ENCODE data around the gene USP17L12.
"Not testable (repeated sequence)": the region's sequence is repeated elsewhere in the genome, so short reads cannot be mapped to it uniquely, and the experiment has no call there.

The USP17L12 gene, protein sequence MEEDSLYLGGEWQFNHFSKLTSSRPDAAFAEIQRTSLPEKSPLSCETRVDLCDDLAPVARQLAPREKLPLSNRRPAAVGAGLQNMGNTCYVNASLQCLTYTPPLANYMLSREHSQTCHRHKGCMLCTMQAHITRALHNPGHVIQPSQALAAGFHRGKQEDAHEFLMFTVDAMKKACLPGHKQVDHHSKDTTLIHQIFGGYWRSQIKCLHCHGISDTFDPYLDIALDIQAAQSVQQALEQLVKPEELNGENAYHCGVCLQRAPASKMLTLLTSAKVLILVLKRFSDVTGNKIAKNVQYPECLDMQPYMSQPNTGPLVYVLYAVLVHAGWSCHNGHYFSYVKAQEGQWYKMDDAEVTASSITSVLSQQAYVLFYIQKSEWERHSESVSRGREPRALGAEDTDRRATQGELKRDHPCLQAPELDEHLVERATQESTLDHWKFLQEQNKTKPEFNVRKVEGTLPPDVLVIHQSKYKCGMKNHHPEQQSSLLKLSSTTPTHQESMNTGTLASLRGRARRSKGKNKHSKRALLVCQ

DNA sequence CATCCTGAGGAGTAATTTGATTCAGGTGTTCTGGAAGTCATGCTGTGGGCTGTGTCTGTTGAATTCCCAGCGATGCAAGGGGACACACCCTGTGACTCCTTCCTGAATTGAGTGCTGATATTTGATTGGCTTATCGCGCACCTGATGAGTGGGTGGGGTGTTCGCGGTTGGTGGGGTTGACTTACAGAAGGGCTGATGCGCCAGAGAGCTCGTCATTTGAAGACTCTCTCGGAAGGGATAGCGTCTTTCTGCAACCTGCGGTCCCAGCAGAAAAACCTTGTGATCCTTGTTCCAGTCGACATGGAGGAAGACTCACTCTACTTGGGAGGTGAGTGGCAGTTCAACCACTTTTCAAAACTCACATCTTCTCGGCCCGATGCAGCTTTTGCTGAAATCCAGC, at the start of gene USP17L12:
Gene USP17L12, plus strand, starts transcription at position 301 of the 400 bp plus-strand sequence. Its CDS starts 0 bp downstream, at position 301.
- not testable (repeated sequence) for DNase-seq (ENCODE audit: low spot score)

DNA sequence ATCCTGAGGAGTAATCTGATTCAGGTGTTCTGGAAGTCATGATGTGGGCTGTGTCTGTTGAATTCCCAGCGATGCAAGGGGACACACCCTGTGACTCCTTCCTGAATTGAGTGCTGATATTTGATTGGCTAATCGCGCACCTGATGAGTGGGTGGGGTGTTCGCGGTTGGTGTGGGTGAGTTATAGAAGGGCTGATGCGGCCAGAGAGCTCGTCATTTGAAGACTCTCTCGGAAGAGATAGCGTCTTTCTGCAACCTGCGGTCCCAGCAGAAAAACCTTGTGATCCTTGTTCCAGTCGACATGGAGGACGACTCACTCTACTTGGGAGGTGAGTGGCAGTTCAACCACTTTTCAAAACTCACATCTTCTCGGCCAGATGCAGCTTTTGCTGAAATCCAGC, 9.6 kb upstream of the USP17L12 start, which contains the start of gene USP17L10:
Gene USP17L10, plus strand, starts transcription at position 301 of the 400 bp plus-strand sequence. Its CDS starts 0 bp downstream, at position 301.
- DNase-seq (ENCODE audit: low spot score), result not testable (repeated sequence)

DNA sequence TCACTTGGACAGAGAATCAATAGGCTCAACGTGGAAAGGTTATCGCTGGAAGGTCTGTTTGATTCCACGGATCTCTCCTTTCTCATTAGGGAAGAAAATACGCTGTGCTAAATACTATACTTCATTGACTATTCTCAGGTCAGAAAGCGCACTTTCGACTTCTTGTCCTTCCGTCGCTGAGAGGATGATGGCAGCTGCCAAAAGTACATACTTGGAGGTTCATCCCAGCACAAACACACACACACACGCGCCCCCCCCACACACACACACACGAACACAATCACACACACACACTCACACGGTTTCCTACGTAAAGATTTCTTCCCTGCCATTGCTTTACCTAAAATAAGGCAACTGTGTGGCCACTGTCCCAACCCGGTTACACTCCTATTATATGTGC, 5.3 kb upstream of the USP17L12 start:
- DNase-seq (ENCODE audit: low spot score), result not testable (repeated sequence)

DNA sequence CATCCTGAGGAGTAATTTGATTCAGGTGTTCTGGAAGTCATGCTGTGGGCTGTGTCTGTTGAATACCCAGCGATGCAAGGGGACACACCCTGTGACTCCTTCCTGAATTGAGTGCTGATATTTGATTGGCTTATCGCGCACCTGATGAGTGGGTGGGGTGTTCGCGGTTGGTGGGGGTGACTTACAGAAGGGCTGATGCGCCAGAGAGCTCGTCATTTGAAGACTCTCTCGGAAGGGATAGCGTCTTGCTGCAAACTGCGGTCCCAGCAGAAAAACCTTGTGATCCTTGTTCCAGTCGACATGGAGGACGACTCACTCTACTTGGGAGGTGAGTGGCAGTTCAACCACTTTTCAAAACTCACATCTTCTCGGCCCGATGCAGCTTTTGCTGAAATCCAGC, 4.8 kb upstream of the USP17L12 start, which contains the start of gene USP17L11:
Gene USP17L11, plus strand, starts transcription at position 301 of the 400 bp plus-strand sequence. Its CDS starts 0 bp downstream, at position 301.
- not testable (repeated sequence) for DNase-seq (ENCODE audit: low spot score)

DNA sequence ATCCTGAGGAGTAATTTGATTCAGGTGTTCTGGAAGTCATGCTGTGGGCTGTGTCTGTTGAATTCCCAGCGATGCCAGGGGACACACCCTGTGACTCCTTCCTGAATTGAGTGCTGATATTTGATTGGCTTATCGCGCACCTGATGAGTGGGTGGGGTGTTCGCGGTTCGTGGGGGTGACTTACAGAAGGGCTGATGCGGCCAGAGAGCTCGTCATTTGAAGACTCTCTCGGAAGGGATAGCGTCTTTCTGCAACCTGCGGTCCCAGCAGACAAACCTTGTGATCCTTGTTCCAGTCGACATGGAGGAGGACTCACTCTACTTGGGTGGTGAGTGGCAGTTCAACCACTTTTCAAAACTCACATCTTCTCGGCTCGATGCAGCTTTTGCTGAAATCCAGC, 4.6 kb downstream of the USP17L12 start, which contains the start of gene USP17L13:
Gene USP17L13, plus strand, starts transcription at position 301 of the 400 bp plus-strand sequence. Its CDS starts 0 bp downstream, at position 301.
- not testable (repeated sequence) for DNase-seq (ENCODE audit: low spot score)

DNA sequence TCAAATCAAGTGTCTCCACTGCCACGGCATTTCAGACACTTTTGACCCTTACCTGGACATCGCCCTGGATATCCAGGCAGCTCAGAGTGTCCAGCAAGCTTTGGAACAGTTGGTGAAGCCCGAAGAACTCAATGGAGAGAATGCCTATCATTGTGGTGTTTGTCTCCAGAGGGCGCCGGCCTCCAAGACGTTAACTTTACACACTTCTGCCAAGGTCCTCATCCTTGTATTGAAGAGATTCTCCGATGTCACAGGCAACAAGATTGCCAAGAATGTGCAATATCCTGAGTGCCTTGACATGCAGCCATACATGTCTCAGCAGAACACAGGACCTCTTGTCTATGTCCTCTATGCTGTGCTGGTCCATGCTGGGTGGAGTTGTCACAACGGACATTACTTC, 10.3 kb downstream of the USP17L12 start:
- DNase-seq (ENCODE audit: low spot score), result not testable (repeated sequence)

DNA sequence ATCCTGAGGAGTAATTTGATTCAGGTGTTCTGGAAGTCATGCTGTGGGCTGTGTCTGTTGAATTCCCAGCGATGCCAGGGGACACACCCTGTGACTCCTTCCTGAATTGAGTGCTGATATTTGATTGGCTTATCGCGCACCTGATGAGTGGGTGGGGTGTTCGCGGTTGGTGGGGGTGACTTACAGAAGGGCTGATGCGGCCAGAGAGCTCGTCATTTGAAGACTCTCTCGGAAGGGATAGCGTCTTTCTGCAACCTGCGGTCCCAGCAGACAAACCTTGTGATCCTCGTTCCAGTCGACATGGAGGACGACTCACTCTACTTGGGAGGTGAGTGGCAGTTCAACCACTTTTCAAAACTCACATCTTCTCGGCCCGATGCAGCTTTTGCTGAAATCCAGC, 14.1 kb downstream of the USP17L12 start, which contains the start of gene USP17L15:
Gene USP17L15, plus strand, starts transcription at position 301 of the 400 bp plus-strand sequence. Its CDS starts 0 bp downstream, at position 301.
- DNase-seq (ENCODE audit: low spot score), result not testable (repeated sequence)

DNA sequence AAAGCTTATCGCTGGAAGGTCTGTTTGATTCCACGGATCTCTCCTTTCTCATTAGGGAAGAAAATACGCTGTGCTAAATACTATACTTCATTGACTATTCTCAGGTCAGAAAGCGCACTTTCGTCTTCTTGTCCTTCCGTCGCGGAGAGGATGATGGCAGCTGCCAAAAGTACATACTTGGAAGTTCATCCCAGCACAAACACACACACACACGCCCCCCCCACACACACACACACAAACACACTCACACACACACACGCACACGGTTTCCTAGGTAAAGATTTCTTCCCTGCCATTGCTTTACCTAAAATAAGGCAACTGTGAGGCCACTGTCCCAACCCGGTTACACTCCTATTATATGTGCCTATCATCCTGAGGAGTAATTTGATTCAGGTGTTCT, 18.5 kb downstream of the USP17L12 start:
- DNase-seq (ENCODE audit: low spot score), result not testable (repeated sequence)

DNA sequence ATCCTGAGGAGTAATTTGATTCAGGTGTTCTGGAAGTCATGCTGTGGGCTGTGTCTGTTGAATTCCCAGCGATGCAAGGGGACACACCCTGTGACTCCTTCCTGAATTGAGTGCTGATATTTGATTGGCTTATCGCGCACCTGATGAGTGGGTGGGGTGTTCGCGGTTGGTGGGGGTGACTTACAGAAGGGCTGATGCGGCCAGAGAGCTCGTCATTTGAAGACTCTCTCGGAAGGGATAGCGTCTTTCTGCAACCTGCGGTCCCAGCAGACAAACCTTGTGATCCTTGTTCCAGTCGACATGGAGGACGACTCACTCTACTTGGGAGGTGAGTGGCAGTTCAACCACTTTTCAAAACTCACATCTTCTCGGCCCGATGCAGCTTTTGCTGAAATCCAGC, 23.6 kb downstream of the USP17L12 start, which contains the start of gene USP17L17:
Gene USP17L17, plus strand, starts transcription at position 301 of the 400 bp plus-strand sequence. Its CDS starts 0 bp downstream, at position 301.
- DNase-seq (ENCODE audit: low spot score), result not testable (repeated sequence)

DNA sequence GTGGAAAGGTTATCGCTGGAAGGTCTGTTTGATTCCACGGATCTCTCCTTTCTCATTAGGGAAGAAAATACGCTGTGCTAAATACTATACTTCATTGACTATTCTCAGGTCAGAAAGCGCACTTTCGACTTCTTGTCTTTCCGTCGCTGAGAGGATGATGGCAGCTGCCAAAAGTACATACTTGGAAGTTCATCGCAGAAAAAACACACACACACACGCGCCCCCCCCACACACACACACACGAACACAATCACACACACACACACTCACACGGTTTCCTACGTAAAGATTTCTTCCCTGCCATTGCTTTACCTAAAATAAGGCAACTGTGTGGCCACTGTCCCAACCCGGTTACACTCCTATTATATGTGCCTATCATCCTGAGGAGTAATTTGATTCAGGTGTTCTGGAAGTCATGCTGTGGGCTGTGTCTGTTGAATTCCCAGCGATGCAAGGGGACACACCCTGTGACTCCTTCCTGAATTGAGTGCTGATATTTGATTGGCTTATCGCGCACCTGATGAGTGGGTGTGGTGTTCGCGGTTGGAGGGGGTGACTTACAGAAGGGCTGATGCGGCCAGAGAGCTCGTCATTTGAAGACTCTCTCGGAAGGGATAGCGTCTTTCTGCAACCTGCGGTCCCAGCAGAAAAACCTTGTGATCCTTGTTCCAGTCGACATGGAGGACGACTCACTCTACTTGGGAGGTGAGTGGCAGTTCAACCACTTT, 28.2 kb downstream of the USP17L12 start, which contains the start of gene USP17L18:
Gene USP17L18, plus strand, starts transcription at position 678 of the 728 bp plus-strand sequence. Its CDS starts 0 bp downstream, at position 678.
- DNase-seq (ENCODE audit: low spot score), result peak; percentile 0

DNA sequence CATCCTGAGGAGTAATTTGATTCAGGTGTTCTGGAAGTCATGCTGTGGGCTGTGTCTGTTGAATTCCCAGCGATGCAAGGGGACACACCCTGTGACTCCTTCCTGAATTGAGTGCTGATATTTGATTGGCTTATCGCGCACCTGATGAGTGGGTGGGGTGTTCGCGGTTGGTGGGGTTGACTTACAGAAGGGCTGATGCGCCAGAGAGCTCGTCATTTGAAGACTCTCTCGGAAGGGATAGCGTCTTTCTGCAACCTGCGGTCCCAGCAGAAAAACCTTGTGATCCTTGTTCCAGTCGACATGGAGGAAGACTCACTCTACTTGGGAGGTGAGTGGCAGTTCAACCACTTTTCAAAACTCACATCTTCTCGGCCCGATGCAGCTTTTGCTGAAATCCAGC, 33.1 kb downstream of the USP17L12 start, which contains the start of gene USP17L19:
Gene USP17L19, plus strand, starts transcription at position 301 of the 400 bp plus-strand sequence. Its CDS starts 0 bp downstream, at position 301.
- not testable (repeated sequence) for DNase-seq (ENCODE audit: low spot score)

DNA sequence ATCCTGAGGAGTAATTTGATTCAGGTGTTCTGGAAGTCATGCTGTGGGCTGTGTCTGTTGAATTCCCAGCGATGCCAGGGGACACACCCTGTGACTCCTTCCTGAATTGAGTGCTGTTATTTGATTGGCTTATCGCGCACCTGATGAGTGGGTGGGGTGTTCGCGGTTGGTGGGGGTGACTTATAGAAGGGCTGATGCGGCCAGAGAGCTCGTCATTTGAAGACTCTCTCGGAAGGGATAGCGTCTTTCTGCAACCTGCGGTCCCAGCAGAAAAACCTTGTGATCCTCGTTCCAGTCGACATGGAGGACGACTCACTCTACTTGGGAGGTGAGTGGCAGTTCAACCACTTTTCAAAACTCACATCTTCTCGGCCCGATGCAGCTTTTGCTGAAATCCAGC, 37.9 kb downstream of the USP17L12 start, which contains the start of gene USP17L20:
Gene USP17L20, plus strand, starts transcription at position 301 of the 400 bp plus-strand sequence. Its CDS starts 0 bp downstream, at position 301.
- not testable (repeated sequence) for DNase-seq (ENCODE audit: low spot score)

DNA sequence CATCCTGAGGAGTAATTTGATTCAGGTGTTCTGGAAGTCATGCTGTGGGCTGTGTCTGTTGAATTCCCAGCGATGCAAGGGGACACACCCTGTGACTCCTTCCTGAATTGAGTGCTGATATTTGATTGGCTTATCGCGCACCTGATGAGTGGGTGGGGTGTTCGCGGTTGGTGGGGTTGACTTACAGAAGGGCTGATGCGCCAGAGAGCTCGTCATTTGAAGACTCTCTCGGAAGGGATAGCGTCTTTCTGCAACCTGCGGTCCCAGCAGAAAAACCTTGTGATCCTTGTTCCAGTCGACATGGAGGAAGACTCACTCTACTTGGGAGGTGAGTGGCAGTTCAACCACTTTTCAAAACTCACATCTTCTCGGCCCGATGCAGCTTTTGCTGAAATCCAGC, 42.6 kb downstream of the USP17L12 start, which contains the start of gene USP17L21:
Gene USP17L21, plus strand, starts transcription at position 301 of the 400 bp plus-strand sequence. Its CDS starts 0 bp downstream, at position 301.
- not testable (repeated sequence) for DNase-seq (ENCODE audit: low spot score)

DNA sequence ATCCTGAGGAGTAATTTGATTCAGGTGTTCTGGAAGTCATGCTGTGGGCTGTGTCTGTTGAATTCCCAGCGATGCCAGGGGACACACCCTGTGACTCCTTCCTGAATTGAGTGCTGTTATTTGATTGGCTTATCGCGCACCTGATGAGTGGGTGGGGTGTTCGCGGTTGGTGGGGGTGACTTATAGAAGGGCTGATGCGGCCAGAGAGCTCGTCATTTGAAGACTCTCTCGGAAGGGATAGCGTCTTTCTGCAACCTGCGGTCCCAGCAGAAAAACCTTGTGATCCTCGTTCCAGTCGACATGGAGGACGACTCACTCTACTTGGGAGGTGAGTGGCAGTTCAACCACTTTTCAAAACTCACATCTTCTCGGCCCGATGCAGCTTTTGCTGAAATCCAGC, 47.4 kb downstream of the USP17L12 start, which contains the start of gene USP17L22:
Gene USP17L22, plus strand, starts transcription at position 301 of the 400 bp plus-strand sequence. Its CDS starts 0 bp downstream, at position 301.
- DNase-seq (ENCODE audit: low spot score), result not testable (repeated sequence)

Data from cerebellar cortex (tissue), 1 donor.